ENCODE measurements around the gene ATG16L2.

- TF ChIP-seq CTCF (conservative IDR thresholded peaks at IDR 0.05) (no peak), ZFX (IDR thresholded peaks at IDR 0.05) (no peak)
These were observed 24.6 kb upstream of the ATG16L2 start for GRCh38 chr11:72789493-72790131.
